ENCODE data around the gene SH3BGRL3. TPM values are rescaled to one million over a fixed set of nuclear protein-coding genes. Genes with fewer than 3 reads are reported as not detected.

Gene SH3BGRL3
- total RNA-seq, 4 donors from 2014 or later = 5.0 to 86.6 (median 52.3) TPM

DNA sequence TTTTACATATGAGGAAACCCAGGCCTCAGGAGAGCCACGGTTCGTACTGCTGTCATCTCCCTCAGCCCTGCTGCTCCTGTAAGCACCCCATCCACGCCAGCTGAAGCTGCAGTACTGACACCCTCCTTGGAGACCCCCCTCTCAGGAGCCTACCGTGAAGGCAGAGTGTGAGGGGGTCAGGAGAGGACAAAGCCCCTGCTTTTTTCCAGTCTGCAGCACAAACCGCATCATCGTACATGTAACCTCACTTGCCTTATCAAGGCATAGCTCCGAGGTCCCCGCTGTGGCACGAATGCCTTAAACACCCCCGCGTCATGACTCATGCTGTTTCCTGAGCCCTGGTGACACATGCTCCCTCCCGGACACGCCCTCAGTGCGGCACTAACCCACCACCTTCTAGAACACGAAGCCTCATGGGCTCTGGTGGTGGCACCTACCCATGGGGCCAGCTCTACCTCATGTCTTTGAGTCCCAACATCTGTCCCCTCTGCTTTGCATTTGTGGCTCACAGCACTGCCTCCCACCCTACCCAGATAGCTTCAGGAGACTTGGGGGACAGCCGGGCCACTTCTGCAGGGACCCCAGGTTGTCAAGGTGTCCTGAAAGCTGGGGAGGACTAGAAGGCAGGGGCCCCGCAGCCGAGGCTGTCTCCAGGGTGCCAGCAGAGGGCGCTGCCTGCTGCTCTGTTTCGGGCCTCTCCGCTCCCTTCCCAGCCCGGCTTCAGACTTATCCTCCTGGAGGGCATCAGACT is 4.9 kb downstream of the SH3BGRL3 start:
- DNase-seq = peak; percentile 54 to 66
- H3K4me1 ChIP-seq = peaks cover 0 to 3% of the 10 kb centered on the region in 2 donors
- no peak for TF ChIP-seq POLR2A (IDR thresholded peaks at IDR 0.05)
- TF ChIP-seq, protein P1, sequence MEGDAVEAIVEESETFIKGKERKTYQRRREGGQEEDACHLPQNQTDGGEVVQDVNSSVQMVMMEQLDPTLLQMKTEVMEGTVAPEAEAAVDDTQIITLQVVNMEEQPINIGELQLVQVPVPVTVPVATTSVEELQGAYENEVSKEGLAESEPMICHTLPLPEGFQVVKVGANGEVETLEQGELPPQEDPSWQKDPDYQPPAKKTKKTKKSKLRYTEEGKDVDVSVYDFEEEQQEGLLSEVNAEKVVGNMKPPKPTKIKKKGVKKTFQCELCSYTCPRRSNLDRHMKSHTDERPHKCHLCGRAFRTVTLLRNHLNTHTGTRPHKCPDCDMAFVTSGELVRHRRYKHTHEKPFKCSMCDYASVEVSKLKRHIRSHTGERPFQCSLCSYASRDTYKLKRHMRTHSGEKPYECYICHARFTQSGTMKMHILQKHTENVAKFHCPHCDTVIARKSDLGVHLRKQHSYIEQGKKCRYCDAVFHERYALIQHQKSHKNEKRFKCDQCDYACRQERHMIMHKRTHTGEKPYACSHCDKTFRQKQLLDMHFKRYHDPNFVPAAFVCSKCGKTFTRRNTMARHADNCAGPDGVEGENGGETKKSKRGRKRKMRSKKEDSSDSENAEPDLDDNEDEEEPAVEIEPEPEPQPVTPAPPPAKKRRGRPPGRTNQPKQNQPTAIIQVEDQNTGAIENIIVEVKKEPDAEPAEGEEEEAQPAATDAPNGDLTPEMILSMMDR (IDR thresholded peaks at IDR 0.05) = peak; percentile 13 to 54 (median 38)
- intact Hi-C loops (cut with DNase I; ENCODE audit: low total_unique reads) = loop anchor here (5.0 kb wide), 1 partner anchor 38 kb away; no protein-coding TSS in a partner anchor
- H3K9me3 ChIP-seq = no peaks in the 10 kb centered on the region
- H3K27ac ChIP-seq = no peak overlapping the region
- H3K36me3 ChIP-seq = no peaks in the 10 kb centered on the region
- H3K4me3 ChIP-seq = no peak overlapping the region
- H3K27me3 ChIP-seq = no peaks in the 10 kb centered on the region

DNA sequence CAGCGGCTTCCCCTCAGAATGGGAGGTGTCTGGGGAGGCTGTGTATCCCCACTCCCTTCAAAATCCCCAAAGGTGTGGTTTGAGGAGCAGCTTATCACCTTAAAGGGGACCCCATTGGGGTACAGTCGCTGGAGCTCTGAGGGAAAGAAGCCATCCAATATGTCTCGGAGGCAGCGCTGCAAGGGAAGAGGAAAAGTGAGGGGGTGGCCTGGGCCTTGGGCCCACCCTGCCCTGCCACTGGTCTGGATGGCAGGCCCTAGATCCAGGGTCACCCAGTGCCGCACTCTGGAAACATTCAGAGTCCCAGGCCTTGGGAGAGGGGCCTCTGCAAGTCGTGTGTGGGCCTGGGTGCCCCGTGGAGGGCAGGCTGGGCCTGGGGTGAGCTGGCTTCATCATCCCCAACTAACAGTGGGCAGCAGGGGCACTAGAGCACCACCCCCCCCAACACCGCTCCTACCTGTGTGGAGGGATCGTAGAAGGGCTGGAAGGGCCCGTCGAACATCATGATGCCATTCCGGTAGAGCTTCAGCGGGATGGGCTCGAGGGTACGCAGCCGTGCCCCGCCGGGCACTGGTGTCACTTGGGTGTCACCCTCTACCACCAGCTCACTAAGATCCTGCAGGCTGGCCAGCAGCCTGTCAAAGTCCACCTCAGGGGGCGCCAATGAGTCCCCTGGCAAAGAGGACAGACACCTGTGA is 5.6 kb downstream of the SH3BGRL3 start:
- no peaks in the 10 kb centered on the region for H3K9me3 ChIP-seq
- H3K27ac ChIP-seq = no peak overlapping the region
- no peaks in the 10 kb centered on the region for H3K36me3 ChIP-seq
- no peak for DNase-seq
- no peaks in the 10 kb centered on the region for H3K27me3 ChIP-seq
- TF ChIP-seq POLR2A (IDR thresholded peaks at IDR 0.05) = no peak
- TF ChIP-seq, protein P1 (IDR thresholded peaks at IDR 0.05) = no peak
- no peak overlapping the region for H3K4me3 ChIP-seq
- peaks cover 0 to 3% of the 10 kb centered on the region in 2 donors for H3K4me1 ChIP-seq
- intact Hi-C loops (cut with DNase I; ENCODE audit: low total_unique reads) = no loop called here

DNA sequence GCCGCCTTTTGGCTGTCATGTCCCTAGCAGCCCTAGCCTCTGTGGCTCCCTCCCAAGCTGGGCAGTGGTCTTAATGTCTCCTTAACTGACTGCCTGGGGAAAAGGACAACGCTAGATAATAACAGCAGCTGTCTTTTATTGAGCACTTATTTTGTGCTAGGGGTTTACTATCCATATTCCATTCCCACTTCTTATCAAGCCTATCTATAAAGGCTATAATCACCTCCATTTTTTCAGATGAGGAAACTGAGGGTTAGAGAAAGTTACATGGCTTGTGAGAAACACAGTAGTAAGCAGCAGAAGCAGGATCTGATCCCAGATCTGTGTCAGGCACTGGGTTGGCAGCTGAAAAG is 6.2 kb downstream of the SH3BGRL3 start:
- no peak for DNase-seq
- H3K4me3 ChIP-seq = no peak overlapping the region
- no peaks in the 10 kb centered on the region for H3K36me3 ChIP-seq
- no peak overlapping the region for H3K27ac ChIP-seq
- H3K4me1 ChIP-seq = peaks cover 0 to 3% of the 10 kb centered on the region in 2 donors
- intact Hi-C loops (cut with DNase I; ENCODE audit: low total_unique reads) = no loop called here
- no peaks in the 10 kb centered on the region for H3K27me3 ChIP-seq
- TF ChIP-seq POLR2A (IDR thresholded peaks at IDR 0.05) = no peak
- TF ChIP-seq, protein P1 (IDR thresholded peaks at IDR 0.05) = no peak
- H3K9me3 ChIP-seq = no peaks in the 10 kb centered on the region

- H3K9me3 ChIP-seq = no peaks in the 10 kb centered on the region
- H3K27me3 ChIP-seq = no peaks in the 10 kb centered on the region
- no peaks in the 10 kb centered on the region for H3K36me3 ChIP-seq
- no peak overlapping the region for H3K4me3 ChIP-seq
- H3K27ac ChIP-seq = peak overlapping the region; percentile 21 to 29
- TF ChIP-seq POLR2A (IDR thresholded peaks at IDR 0.05) = no peak
- TF ChIP-seq, protein P1 (IDR thresholded peaks at IDR 0.05) = no peak
- intact Hi-C loops (cut with DNase I; ENCODE audit: low total_unique reads) = no loop called here
- peaks cover 0 to 3% of the 10 kb centered on the region in 2 donors for H3K4me1 ChIP-seq
- DNase-seq = no peak
Observed at GRCh38 chr1:26287033-26287711, 7.3 kb downstream of the SH3BGRL3 start.

GRCh38 chr1:26287811-26288210 is 7.9 kb downstream of the SH3BGRL3 start:
- H3K27ac ChIP-seq = no peak overlapping the region
- no peaks in the 10 kb centered on the region for H3K9me3 ChIP-seq
- no peak overlapping the region for H3K4me3 ChIP-seq
- H3K36me3 ChIP-seq = no peaks in the 10 kb centered on the region
- no peaks in the 10 kb centered on the region for H3K27me3 ChIP-seq
- intact Hi-C loops (cut with DNase I; ENCODE audit: low total_unique reads) = no loop called here
- DNase-seq = no peak
- peaks cover 0 to 3% of the 10 kb centered on the region in 2 donors for H3K4me1 ChIP-seq
- TF ChIP-seq, protein P1 (IDR thresholded peaks at IDR 0.05) = no peak
- TF ChIP-seq POLR2A (IDR thresholded peaks at IDR 0.05) = no peak

Data from uterus (tissue), 4 donors.